HCT116 (cell line): ENCODE results near the gene SPOCK3. TPM values are rescaled to one million over a fixed set of nuclear protein-coding genes. Genes with fewer than 3 reads are reported as not detected.

Experiments used
- ATAC-seq: fragments of 200-7000 bp; cut with Tn5 transposase; 2 replicates; pipeline ENCODE4 v1.9.1; 2020; ENCODE audit warnings: mild to moderate bottlenecking, moderate library complexity
- BruUV-seq: library from RNA; stranded (reverse); fragments of 400-500 nt; replicated peaks from 2 replicates; lab custom pipeline; 2021; lab: Mats Ljungman, UMichigan
- CTCF ChIA-PET: fragments of 300-600 bp; sonication (Branson Sonifier 250); formaldehyde crosslinking; loops from one replicate; lab custom pipeline; 2021; ENCODE audit warnings: antibody characterized with exemption; lab: Charles Lee
- POLR2A ChIA-PET: fragments of 300-600, 350-600 bp; sonication (Branson Sonifier 250); formaldehyde crosslinking; loops from one replicate; lab custom pipeline; 2021; ENCODE audit warnings: antibody characterized with exemption; lab: Charles Lee
- RAD21 ChIA-PET, 2 experiments: fragments of 300-600 bp; sonication (Branson Sonifier 250); formaldehyde crosslinking; loops; one replicate each; lab custom pipeline; 2023; ENCODE audit warnings: low total read pairs in 2 of 2; ENCODE audit not compliant: uncharacterized antibody in 2 of 2, unreplicated experiment in 2 of 2, low non-redundant PET in 1 of 2; lab: Charles Lee
- DNase-seq: peaks from one replicate; pipeline ENCODE4 v3.0.0-alpha.2; 2010; ENCODE audit warnings: low read depth, low spot score
- H2AFZ ChIP-seq: fragments of 200-600 bp; shearing (Covaris generic), sonication (generic); 2 replicates; pipeline ENCODE4 v1.6.1; 2017; ENCODE audit warnings: low read depth, mixed run types, mixed read lengths, antibody characterized with exemption, low read length; ENCODE audit not compliant: poor library complexity, severe bottlenecking
- H3K27ac ChIP-seq: 2 replicates; pipeline ENCODE4 v1.5.1; 2012; ENCODE audit warnings: low read depth, low read length
- H3K27me3 ChIP-seq: fragments of 200-600 bp; sonication (generic); 2 replicates; pipeline ENCODE4 v1.6.1; 2016; ENCODE audit warnings: mixed run types, low read length, mixed read lengths; ENCODE audit not compliant: insufficient read depth
- H3K36me3 ChIP-seq, 2 experiments: fragments of 200-500 bp in 1 of 2; fragments of 200-600 bp in 1 of 2; sonication (Bioruptor generic) in 1 of 2; sonication (generic) in 1 of 2; 2 replicates each; pipeline versions ENCODE4 v1.5.1 to v1.6.1; 2014 to 2016; ENCODE audit warnings: low read length in 2 of 2, inconsistent platforms in 1 of 2, mixed read lengths in 1 of 2, mixed run types in 1 of 2; ENCODE audit not compliant: insufficient read depth in 2 of 2, control insufficient read depth in 1 of 2
- H3K4me1 ChIP-seq, 2 experiments: fragments of 200-600 bp in 1 of 2; sonication (generic) in 1 of 2; 2 replicates each; pipeline versions ENCODE4 v1.5.1 to v1.6.1; 2012 to 2017; ENCODE audit warnings: low read length in 2 of 2, inconsistent platforms in 1 of 2, mild to moderate bottlenecking in 1 of 2, mixed read lengths in 1 of 2, mixed run types in 1 of 2, moderate library complexity in 1 of 2; ENCODE audit not compliant: insufficient read depth in 2 of 2, control insufficient read depth in 1 of 2
- H3K4me2 ChIP-seq: fragments of 200-600 bp; sonication (generic); 2 replicates; pipeline ENCODE4 v1.6.1; 2017; ENCODE audit warnings: mixed run types, low read length, mixed read lengths
- H3K4me3 ChIP-seq, 2 experiments: fragments of 200-600 bp in 1 of 2; sonication (generic) in 1 of 2; replicated peaks in 1 of 2; 2 replicates each; pipeline ENCODE4 v1.5.1; 2011 to 2016; ENCODE audit warnings: low read length in 2 of 2, control low read depth in 1 of 2, low read depth in 1 of 2, mild to moderate bottlenecking in 1 of 2, mixed read lengths in 1 of 2, mixed run types in 1 of 2
- H3K79me2 ChIP-seq: fragments of 200-600 bp; sonication (generic); 2 replicates; pipeline ENCODE4 v1.6.1; 2017; ENCODE audit warnings: mild to moderate bottlenecking, mixed run types, low read length, moderate library complexity, mixed read lengths; ENCODE audit not compliant: insufficient read depth
- H3K9ac ChIP-seq: fragments of 200-600 bp; sonication (generic); 2 replicates; pipeline ENCODE4 v1.6.1; 2016; ENCODE audit warnings: low read length, mixed read lengths
- H3K9me2 ChIP-seq: fragments of 200-600 bp; sonication (generic), shearing (Covaris generic); 2 replicates; pipeline ENCODE4 v1.6.1; 2017; ENCODE audit warnings: mixed run types, mild to moderate bottlenecking, moderate library complexity; ENCODE audit not compliant: insufficient read depth
- H3K9me3 ChIP-seq, 2 experiments: fragments of 200-500 bp in 1 of 2; fragments of 200-600 bp in 1 of 2; sonication (Bioruptor generic) in 1 of 2; sonication (generic) in 1 of 2; 2 replicates each; pipeline ENCODE4 v1.6.1; 2014 to 2017; ENCODE audit warnings: low read length in 2 of 2, mixed read lengths in 2 of 2, inconsistent platforms in 1 of 2, low read depth in 1 of 2, mild to moderate bottlenecking in 1 of 2, mixed run types in 1 of 2, moderate library complexity in 1 of 2; ENCODE audit not compliant: control insufficient read depth in 1 of 2, insufficient read depth in 1 of 2
- H4K20me1 ChIP-seq: fragments of 200-600 bp; sonication (generic), shearing (Covaris generic); 2 replicates; pipeline ENCODE4 v1.6.1; 2017; ENCODE audit warnings: mixed run types, mild to moderate bottlenecking, moderate library complexity; ENCODE audit not compliant: insufficient read depth
- CTCF ChIP-seq, 3 experiments: fragments of 200-600 bp in 1 of 3; sonication (generic) in 1 of 3; IDR thresholded peaks in 2 of 3; conservative IDR thresholded peaks in 1 of 3; 2 replicates each; pipeline ENCODE4 v1.5.1; 2012 to 2017; ENCODE audit warnings: low read depth in 2 of 3, low read length in 2 of 3, antibody characterized with exemption in 1 of 3, borderline replicate concordance in 1 of 3, control low read depth in 1 of 3, mild to moderate bottlenecking in 1 of 3, mixed read lengths in 1 of 3, mixed run types in 1 of 3, moderate library complexity in 1 of 3; ENCODE audit not compliant: insufficient read depth in 1 of 3
- EGR1 ChIP-seq: IDR thresholded peaks from 2 replicates; pipeline ENCODE4 v1.6.1; 2012; ENCODE audit warnings: low read depth
- FOSL1 ChIP-seq: IDR thresholded peaks from 2 replicates; pipeline ENCODE4 v1.6.1; 2012; ENCODE audit warnings: low read depth
- POLR2A ChIP-seq: IDR thresholded peaks from 2 replicates; pipeline ENCODE4 v1.7.0; 2011; ENCODE audit warnings: borderline replicate concordance; ENCODE audit not compliant: insufficient read depth, insufficient read length; ENCODE audit errors: extremely low read depth
- POLR2AphosphoS5 ChIP-seq: IDR thresholded peaks from 2 replicates; pipeline ENCODE4 v1.6.1; 2011; ENCODE audit warnings: mild to moderate bottlenecking, low read depth, low read length, moderate library complexity
- RAD21 ChIP-seq: IDR thresholded peaks from 2 replicates; pipeline ENCODE4 v1.6.1; 2012; ENCODE audit warnings: low read depth, mild to moderate bottlenecking
- SP1 ChIP-seq: IDR thresholded peaks from 2 replicates; pipeline ENCODE4 v1.6.1; 2012; ENCODE audit warnings: low read depth
- SRF ChIP-seq: IDR thresholded peaks from 2 replicates; pipeline ENCODE4 v1.6.1; 2012; ENCODE audit warnings: low read depth
- TCF7L2 ChIP-seq: IDR thresholded peaks from 2 replicates; pipeline ENCODE4 v1.7.0; 2011; ENCODE audit warnings: borderline replicate concordance, inconsistent platforms; ENCODE audit not compliant: insufficient read depth, insufficient read length; ENCODE audit errors: extremely low read depth
- ZFX ChIP-seq: fragments of 450-650 bp; IDR thresholded peaks from 2 replicates; pipeline ENCODE4 v1.6.1; 2017
- ZNF274 ChIP-seq: fragments of 200-500 bp; sonication (Bioruptor generic); IDR thresholded peaks from 2 replicates; pipeline ENCODE4 v1.6.1; 2014; ENCODE audit warnings: mild to moderate bottlenecking, low read depth, low read length, inconsistent platforms
- intact Hi-C: fragments of 100-400 bp; cut with micrococcal nuclease; formaldehyde crosslinking; loops from 2 replicates; pipeline ENCODE4 v1.10.0; 2022
- total RNA-seq: library from RNA; stranded (reverse); gene quantifications from one replicate; pipeline ENCODE4 v1.2.1, GENCODE V29; 2021; ENCODE audit not compliant: unreplicated experiment
- TF ChIP-seq, protein P1 (sequence below): IDR thresholded peaks from 2 replicates; pipeline ENCODE4 v1.6.1; 2011; ENCODE audit warnings: mild to moderate bottlenecking, low read length, moderate library complexity; ENCODE audit not compliant: insufficient replicate concordance; ENCODE audit errors: extremely low read depth
- TF ChIP-seq, protein P2 (sequence below): IDR thresholded peaks from 2 replicates; pipeline ENCODE4 v1.6.1; 2012
- TF ChIP-seq, protein P3 (sequence below): IDR thresholded peaks from 2 replicates; pipeline ENCODE4 v1.6.1; 2012

SPOCK3 gene
- total RNA-seq, 1 experiment from 2014 or later: 1.7 TPM

DNA sequence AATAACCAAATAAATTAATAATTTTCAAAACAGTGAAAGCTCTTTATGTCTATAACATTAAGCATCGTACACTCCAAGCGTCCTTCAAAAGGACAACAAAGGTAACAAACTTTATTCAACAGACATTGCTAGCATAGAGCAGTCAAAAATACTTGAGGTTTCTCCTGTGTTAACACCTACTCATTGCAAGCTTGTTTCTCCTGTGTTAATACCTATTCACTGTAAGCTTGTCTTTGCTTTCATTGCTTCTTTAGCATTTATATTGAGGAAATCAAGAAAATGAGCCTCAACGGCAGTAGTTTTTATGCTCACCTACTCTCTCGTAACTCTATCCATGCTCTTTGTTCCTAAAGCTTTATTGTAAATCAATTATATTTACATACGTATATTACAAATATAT, 3.5 kb downstream of the SPOCK3 start:
- no peak for ATAC-seq
- ChIA-PET CTCF (no interaction called here), RAD21 (no interaction called here), POLR2A (no interaction called here)
- BruUV-seq: no TSS peak
- no peaks in the 10 kb centered on the region for H3K36me3 ChIP-seq
- H3K4me2 ChIP-seq: no peak overlapping the region
- no peak overlapping the region for H3K9ac ChIP-seq
- H3K4me1 ChIP-seq: peaks cover 4 to 10% of the 10 kb centered on the region in 2 experiments; a peak in 1 of 4 replicates
- no peaks in the 10 kb centered on the region for H3K9me2 ChIP-seq
- H3K9me3 ChIP-seq: no peaks in the 10 kb centered on the region
- H3K27ac ChIP-seq: no peak overlapping the region
- H3K4me3 ChIP-seq: no peak overlapping the region
- no peak for DNase-seq
- TF ChIP-seq TCF7L2 (no peak), POLR2A (no peak), SP1 (no peak), ZNF274 (no peak)
- TF ChIP-seq, protein P1, sequence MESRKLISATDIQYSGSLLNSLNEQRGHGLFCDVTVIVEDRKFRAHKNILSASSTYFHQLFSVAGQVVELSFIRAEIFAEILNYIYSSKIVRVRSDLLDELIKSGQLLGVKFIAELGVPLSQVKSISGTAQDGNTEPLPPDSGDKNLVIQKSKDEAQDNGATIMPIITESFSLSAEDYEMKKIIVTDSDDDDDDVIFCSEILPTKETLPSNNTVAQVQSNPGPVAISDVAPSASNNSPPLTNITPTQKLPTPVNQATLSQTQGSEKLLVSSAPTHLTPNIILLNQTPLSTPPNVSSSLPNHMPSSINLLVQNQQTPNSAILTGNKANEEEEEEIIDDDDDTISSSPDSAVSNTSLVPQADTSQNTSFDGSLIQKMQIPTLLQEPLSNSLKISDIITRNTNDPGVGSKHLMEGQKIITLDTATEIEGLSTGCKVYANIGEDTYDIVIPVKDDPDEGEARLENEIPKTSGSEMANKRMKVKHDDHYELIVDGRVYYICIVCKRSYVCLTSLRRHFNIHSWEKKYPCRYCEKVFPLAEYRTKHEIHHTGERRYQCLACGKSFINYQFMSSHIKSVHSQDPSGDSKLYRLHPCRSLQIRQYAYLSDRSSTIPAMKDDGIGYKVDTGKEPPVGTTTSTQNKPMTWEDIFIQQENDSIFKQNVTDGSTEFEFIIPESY: no peak
- TF ChIP-seq, protein P2, sequence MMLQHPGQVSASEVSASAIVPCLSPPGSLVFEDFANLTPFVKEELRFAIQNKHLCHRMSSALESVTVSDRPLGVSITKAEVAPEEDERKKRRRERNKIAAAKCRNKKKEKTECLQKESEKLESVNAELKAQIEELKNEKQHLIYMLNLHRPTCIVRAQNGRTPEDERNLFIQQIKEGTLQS: no peak
- no peaks in the 10 kb centered on the region for H3K27me3 ChIP-seq
- no peaks in the 10 kb centered on the region for H4K20me1 ChIP-seq
- H3K79me2 ChIP-seq: no peaks in the 10 kb centered on the region
- no peak overlapping the region for H2AFZ ChIP-seq
- intact Hi-C loops: no loop called here

DNA sequence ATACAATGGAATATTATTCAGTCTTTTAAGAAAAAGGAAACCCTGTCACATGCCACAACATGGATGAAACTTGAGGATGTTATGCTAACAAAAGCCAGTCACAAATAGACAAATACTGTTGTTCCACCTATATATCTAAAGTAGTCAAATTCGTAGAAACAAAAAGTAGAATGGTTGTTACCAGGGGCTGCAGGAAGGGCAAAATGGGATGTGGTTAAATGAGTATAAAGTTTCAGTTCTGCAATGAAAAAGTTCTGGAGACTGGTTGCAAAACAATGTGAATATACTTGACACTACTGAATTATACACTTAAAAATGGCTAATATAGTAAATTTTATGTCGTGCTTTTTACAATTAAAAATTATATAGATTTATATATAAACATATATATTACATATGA, 12.2 kb downstream of the SPOCK3 start:
- no peaks in the 10 kb centered on the region for H3K27me3 ChIP-seq
- no peak overlapping the region for H3K4me2 ChIP-seq
- DNase-seq: no peak
- BruUV-seq: no TSS peak
- no peaks in the 10 kb centered on the region for H4K20me1 ChIP-seq
- H3K79me2 ChIP-seq: no peaks in the 10 kb centered on the region
- no peak overlapping the region for H3K27ac ChIP-seq
- CTCF ChIA-PET: no interaction called here
- no peak overlapping the region for H3K9ac ChIP-seq
- intact Hi-C loops: no loop called here
- no peak for ATAC-seq
- no peaks in the 10 kb centered on the region for H3K9me2 ChIP-seq
- RAD21 ChIA-PET: no interaction called here
- H2AFZ ChIP-seq: peak overlapping the region; percentile 40
- H3K4me3 ChIP-seq: no peak overlapping the region
- no peaks in the 10 kb centered on the region for H3K36me3 ChIP-seq
- POLR2A ChIA-PET: no interaction called here
- peaks cover 0 to 3% of the 10 kb centered on the region in 2 experiments; a peak in 1 of 4 replicates for H3K4me1 ChIP-seq
- no peaks in the 10 kb centered on the region for H3K9me3 ChIP-seq
- TF ChIP-seq ZNF274 (no peak), TCF7L2 (no peak), SRF (no peak), CTCF (IDR thresholded peaks at IDR 0.05 in 2 of 3, conservative IDR thresholded peaks at IDR 0.05 in 1 of 3; ENCODE audit: borderline replicate concordance in 1 of 3, insufficient read depth in 1 of 3, low read depth in 2 of 3, low read length in 2 of 3) (no peak), EGR1 (no peak), ZFX (no peak), RAD21 (no peak), POLR2AphosphoS5 (no peak), POLR2A (no peak), FOSL1 (no peak)
- TF ChIP-seq, protein P3, sequence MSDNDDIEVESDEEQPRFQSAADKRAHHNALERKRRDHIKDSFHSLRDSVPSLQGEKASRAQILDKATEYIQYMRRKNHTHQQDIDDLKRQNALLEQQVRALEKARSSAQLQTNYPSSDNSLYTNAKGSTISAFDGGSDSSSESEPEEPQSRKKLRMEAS: no peak
- TF ChIP-seq, protein P1: no peak
